Measurements from ENCODE around the gene TNFRSF1A. TPM values are rescaled to one million over a fixed set of nuclear protein-coding genes. Genes with fewer than 3 reads are reported as not detected.

The TNFRSF1A gene
- total and polyA plus RNA-seq, 2 of the 13 experiments (the other 11 are each of a cell fraction or from before 2014, with no cell fraction given): 41.5 to 61.2 TPM

DNA sequence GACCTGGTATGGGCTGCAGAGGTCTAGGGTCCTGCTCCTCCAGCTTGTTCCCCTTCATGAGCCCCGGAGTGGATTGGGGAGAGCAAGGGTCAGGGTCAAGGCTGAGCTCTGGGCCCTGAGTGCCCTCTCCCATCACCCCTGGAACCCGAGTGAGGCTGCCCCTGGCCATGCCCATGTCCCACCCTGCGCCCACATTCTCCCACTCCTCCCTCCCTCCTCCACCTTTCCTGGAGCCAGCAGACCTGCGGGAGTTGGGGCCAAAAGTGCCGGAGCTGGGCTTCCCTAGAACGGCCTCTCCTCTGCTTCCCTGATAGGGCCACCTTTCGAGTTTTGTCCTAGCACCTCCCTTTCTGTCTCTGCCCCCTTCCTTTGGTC lies 32.9 kb upstream of the TNFRSF1A start:
- peaks cover 86% of the 10 kb centered on the region for H3K4me1 ChIP-seq (ENCODE audit: insufficient read depth, low read length)
- in situ Hi-C loops (cut with HindIII; ENCODE audit: extremely low pct_ligation_motif_present, low pct_unique_long_range_greater_than_20kb): loop anchor here (5.0 kb wide), 1 partner anchor 37 kb away; no protein-coding TSS in a partner anchor
- peak overlapping the region; percentile 16 for H3K27ac ChIP-seq (ENCODE audit: extremely low read length, insufficient read depth, low read length)
- 5% methylated on average over 4 of the region's 7 CpGs for WGBS (ENCODE audit: low lambda C conversion rate)
- peak overlapping the region; percentile 98 for H3K4me2 ChIP-seq (ENCODE audit: low read depth, low read length)
- peak overlapping the region; percentile 41 to 73 (median 57); a peak in 5 of 6 replicates for H3K4me3 ChIP-seq (replicated peaks in 1 of 3; ENCODE audit: insufficient read depth in 1 of 3, low read depth in 2 of 3, low read length in 3 of 3)
- no peaks in the 10 kb centered on the region for H3K79me2 ChIP-seq (ENCODE audit: insufficient read depth, low read length)
- H3K36me3 ChIP-seq (replicated peaks in 1 of 2; ENCODE audit: control insufficient read depth in 1 of 2, insufficient read depth in 2 of 2, low read length in 2 of 2): no peaks in the 10 kb centered on the region
- ChIA-PET POLR2A (interaction anchor here (0.6 to 7.5 kb wide), 10 partner anchors 8 to 159 kb away, joined by 3 to 278 read pairs (median 6); partner anchors contain the start of genes GAPDH, LTBR, TAPBPL and TNFRSF1A), CTCF (ENCODE audit: low intra/inter-chr PET ratio, low total read pairs) (no interaction called here)
- ATAC-seq: no peak
- intact Hi-C loops (cut with micrococcal nuclease; ENCODE audit: unreplicated experiment): no loop called here
- no peak for FAIRE-seq
- peaks cover 0 to 21% of the 10 kb centered on the region in 2 experiments; a peak in 3 of 5 replicates for H3K27me3 ChIP-seq (ENCODE audit: control insufficient read depth in 1 of 2, insufficient read depth in 2 of 2, low read length in 2 of 2)
- no TSS peak for BruUV-seq (replicated peaks)
- H3K9me3 ChIP-seq (ENCODE audit: low read length): no peaks in the 10 kb centered on the region
- DNase-seq (ENCODE audit: low spot score): no peak
- 0 out of 2 replicates have a peak, but pooled peaks have one; percentile 37 for TF ChIP-seq ZFY (CRISPR knock-in tag; IDR thresholded peaks at IDR 0.05)
- TF ChIP-seq PHF8 (CRISPR knock-in tag; IDR thresholded peaks at IDR 0.05): 0 out of 2 replicates have a peak, but pooled peaks have one; percentile 9
- TF ChIP-seq AGO2 (optimal IDR thresholded peaks at IDR 0.05; ENCODE audit: low read depth, low read length): no peak
- TF ChIP-seq, protein P1, sequence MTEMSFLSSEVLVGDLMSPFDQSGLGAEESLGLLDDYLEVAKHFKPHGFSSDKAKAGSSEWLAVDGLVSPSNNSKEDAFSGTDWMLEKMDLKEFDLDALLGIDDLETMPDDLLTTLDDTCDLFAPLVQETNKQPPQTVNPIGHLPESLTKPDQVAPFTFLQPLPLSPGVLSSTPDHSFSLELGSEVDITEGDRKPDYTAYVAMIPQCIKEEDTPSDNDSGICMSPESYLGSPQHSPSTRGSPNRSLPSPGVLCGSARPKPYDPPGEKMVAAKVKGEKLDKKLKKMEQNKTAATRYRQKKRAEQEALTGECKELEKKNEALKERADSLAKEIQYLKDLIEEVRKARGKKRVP (CRISPR knock-in tag; IDR thresholded peaks at IDR 0.05): no peak
- TF ChIP-seq NR2F6 (IDR thresholded peaks at IDR 0.05): 0 out of 2 replicates have a peak, but pooled peaks have one; percentile 18
- no peak for TF ChIP-seq NR2F6 (CRISPR knock-in tag; IDR thresholded peaks at IDR 0.05)
- 0 out of 2 replicates have a peak, but pooled peaks have one; percentile 24 for TF ChIP-seq ZFP90 (CRISPR knock-in tag; IDR thresholded peaks at IDR 0.05; ENCODE audit: borderline replicate concordance)
- TF ChIP-seq ZNF263 (CRISPR knock-in tag; IDR thresholded peaks at IDR 0.05): 0 out of 2 replicates have a peak, but pooled peaks have one; percentile 22
- TF ChIP-seq, protein P2, sequence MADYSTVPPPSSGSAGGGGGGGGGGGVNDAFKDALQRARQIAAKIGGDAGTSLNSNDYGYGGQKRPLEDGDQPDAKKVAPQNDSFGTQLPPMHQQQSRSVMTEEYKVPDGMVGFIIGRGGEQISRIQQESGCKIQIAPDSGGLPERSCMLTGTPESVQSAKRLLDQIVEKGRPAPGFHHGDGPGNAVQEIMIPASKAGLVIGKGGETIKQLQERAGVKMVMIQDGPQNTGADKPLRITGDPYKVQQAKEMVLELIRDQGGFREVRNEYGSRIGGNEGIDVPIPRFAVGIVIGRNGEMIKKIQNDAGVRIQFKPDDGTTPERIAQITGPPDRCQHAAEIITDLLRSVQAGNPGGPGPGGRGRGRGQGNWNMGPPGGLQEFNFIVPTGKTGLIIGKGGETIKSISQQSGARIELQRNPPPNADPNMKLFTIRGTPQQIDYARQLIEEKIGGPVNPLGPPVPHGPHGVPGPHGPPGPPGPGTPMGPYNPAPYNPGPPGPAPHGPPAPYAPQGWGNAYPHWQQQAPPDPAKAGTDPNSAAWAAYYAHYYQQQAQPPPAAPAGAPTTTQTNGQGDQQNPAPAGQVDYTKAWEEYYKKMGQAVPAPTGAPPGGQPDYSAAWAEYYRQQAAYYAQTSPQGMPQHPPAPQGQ (CRISPR knock-in tag; IDR thresholded peaks at IDR 0.05; ENCODE audit: borderline replicate concordance): 0 out of 2 replicates have a peak, but pooled peaks have one; percentile 32
- TF ChIP-seq, protein P3, sequence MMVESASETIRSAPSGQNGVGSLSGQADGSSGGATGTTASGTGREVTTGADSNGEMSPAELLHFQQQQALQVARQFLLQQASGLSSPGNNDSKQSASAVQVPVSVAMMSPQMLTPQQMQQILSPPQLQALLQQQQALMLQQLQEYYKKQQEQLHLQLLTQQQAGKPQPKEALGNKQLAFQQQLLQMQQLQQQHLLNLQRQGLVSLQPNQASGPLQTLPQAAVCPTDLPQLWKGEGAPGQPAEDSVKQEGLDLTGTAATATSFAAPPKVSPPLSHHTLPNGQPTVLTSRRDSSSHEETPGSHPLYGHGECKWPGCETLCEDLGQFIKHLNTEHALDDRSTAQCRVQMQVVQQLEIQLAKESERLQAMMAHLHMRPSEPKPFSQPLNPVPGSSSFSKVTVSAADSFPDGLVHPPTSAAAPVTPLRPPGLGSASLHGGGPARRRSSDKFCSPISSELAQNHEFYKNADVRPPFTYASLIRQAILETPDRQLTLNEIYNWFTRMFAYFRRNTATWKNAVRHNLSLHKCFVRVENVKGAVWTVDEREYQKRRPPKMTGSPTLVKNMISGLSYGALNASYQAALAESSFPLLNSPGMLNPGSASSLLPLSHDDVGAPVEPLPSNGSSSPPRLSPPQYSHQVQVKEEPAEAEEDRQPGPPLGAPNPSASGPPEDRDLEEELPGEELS (CRISPR knock-in tag; IDR thresholded peaks at IDR 0.05): 0 out of 2 replicates have a peak, but pooled peaks have one; percentile 2
- peak overlapping the region; percentile 68 for H3K9ac ChIP-seq (ENCODE audit: insufficient read depth, low read depth, low read length)
- no peaks in the 10 kb centered on the region for H4K20me1 ChIP-seq (ENCODE audit: insufficient read depth, low read length)
- no peak overlapping the region for H2AFZ ChIP-seq (ENCODE audit: low read length)
